Left lobe of liver (tissue), 2 donors: ENCODE data around the gene USP27X. TPM values are rescaled to one million over a fixed set of nuclear protein-coding genes. Genes with fewer than 3 reads are reported as not detected.

Source experiments
- ATAC-seq: fragments of 200-7000 bp; cut with Tn5 transposase; one replicate; pipeline ENCODE4 v1.9.1; 2020; ENCODE audit warnings: mild to moderate bottlenecking, moderate library complexity
- DNase-seq: peaks from one replicate; pipeline ENCODE4 v3.0.0-alpha.2; 2020; ENCODE audit warnings: low spot score
- total RNA-seq: library from RNA; stranded (reverse); gene quantifications from one replicate; pipeline ENCODE4 v1.2.1, GENCODE V29; 2021
- donor health status: DM: no; HTN: no; CAD: no; lungs with moderate emphysema.
- donor health status: DM: no; HTN: yes; CAD: no.

USP27X gene
- total RNA-seq, 1 donor from 2014 or later, result 0.91 TPM

GRCh38 chrX:49880668-49881067, 1.4 kb downstream of the USP27X start:
- DNase-seq (no peak), ATAC-seq (no peak)

GRCh38 chrX:49884290-49884862, 5.1 kb downstream of the USP27X start:
- ATAC-seq (peak; percentile 78), DNase-seq (peak; percentile 58)

- DNase-seq (no peak), ATAC-seq (no peak)
These were observed 13.3 kb downstream of the USP27X start for GRCh38 chrX:49892542-49892941.

GRCh38 chrX:49896951-49897350, 17.7 kb downstream of the USP27X start:
- ATAC-seq, result no peak
- DNase-seq, result no peak

DNA sequence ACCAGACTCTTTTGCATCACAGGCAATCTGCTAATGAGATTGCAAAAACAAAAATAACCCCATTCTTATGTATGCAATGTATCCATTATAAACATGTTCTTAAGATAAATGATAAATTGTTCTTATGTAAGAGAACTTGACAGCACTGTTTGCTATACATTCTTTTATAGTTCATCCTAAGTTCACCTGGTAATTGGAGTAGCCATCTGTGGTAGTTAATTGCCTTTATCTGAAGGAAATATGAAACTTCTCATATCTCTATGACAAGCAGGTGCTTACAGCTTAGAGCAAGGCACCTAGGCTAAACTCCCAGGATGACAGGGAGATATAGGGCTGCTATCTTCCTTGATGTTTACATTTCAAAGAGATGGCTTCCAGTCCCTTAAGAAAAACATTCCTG, 21.8 kb downstream of the USP27X start:
- ATAC-seq, result no peak
- no peak for DNase-seq

GRCh38 chrX:49910344-49910743, 31.1 kb downstream of the USP27X start:
- DNase-seq (no peak), ATAC-seq (no peak)

GRCh38 chrX:49912086-49912485, 32.8 kb downstream of the USP27X start:
- DNase-seq (no peak), ATAC-seq (no peak)

DNA sequence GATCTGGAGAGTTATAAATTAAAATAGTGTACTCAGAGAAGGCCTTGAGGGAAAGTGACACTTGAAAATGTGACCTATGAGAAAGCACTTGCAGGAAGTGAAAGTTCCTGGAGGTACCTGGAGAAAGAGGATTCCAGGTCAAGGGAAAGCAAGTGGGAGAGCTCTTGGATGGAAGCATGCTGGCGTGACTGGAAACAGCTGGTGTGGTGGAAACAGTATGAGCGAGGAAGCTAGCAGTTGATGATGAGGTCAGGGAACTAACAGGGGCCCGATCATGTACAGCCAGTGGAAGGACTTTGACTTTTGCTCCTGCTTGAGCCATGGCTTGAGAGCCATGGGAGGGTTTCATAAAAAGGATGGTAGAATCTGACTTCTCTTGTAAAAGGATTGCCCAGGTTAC, 33.6 kb downstream of the USP27X start:
- ATAC-seq (no peak), DNase-seq (no peak)

GRCh38 chrX:49915361-49916222, 36.3 kb downstream of the USP27X start:
- ATAC-seq (peak; percentile 91), DNase-seq (peak; percentile 44)

DNA sequence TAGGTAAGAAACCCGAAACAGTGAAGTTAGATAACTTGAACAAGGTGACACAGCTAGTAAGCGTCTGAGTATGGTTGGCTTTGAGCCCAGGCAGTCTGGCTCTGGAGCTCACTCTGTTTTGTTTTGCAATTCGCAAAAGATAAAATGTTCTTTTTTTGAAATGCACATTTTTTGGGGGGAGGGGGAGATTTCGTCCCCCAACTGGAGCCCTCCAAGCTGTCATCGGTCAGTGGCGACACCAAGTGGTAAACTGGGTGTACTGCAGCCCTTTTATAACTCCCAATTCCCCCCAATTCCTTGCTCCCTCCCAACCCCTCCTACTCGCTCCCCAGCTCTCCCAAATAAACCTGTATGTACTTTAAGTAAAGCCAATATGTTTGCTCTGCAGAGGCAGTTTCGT, 40.3 kb downstream of the USP27X start:
- peak; percentile 50 for DNase-seq
- ATAC-seq, result peak; percentile 32

GRCh38 chrX:49921109-49921508, 41.8 kb downstream of the USP27X start:
- no peak for ATAC-seq
- DNase-seq, result no peak

DNA sequence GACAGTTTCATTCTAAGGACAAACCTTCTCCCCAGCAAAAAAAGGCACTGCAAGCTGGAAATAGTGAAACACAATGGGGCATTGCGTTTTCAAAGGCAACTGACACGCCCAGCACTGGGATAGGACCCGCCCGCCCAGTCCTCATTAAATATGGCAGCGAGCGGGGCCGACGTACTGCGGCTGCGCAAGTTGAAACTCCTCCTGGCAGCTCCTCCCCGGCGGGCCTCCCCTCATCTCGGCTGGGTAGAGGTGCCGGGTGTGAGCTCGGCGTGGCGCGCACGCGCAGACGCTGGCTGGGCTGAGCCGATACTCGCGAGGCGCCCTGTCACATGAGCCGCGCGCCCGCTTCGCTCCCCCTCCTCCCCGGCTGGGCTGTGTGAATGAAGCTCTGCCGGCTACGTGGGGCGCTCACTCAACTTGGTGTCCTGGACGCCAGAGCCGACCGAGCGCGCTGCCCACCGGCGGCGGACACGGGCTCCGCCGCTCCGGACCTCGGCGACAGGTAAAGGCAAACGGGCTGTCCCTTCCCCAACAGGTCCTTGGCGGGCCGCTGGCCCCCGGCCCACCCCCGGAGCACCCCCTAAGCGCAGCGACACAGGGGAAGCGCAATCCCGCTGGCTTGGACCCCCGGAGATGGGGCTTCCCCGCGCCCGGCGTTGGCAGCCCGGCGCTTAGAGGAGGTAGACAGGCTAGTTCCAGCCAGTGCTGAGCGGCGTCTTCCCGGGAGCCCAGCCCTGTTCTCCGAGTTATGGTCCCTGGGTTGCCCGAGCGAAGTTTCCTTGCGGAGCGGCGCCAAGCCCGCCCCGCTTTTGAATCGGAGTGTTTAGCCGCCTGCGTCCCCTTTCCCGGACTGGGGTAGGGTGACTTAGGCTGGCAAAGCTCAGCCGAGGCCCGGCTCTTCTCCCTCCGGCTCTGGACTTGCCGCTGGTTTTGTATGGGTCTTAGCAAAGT, 43.3 kb downstream of the USP27X start, which contains the start of gene CLCN5:
TSS of gene CLCN5 (plus strand) at position 306 of the 951 bp plus-strand sequence. CDS start 2,703 bp downstream, outside the sequence.
- peak; percentile 95 for DNase-seq
- ATAC-seq, result peak; percentile 94

DNA sequence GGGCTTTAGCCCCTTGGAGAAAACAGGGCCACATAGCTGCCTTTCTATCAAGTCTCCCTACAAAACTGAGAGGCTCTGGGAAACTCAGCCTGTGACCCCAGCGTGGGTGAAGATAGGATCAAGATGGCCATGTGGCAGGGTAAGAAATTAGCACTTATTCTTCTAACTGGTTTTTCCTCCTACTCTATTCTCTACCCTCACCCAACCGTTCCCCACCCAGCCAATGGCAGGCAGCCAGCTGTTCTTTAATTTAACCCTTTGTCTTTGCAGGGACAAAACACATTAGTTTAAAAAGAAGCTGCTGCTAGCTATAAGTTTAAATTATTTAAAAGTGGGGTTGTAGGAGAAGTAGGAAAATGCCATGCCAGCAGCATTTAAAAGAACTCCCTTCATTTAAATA, 45.9 kb downstream of the USP27X start:
- DNase-seq, result no peak
- ATAC-seq, result no peak

- DNase-seq (no peak), ATAC-seq (no peak)
These were observed 50.8 kb downstream of the USP27X start for GRCh38 chrX:49930039-49930438.

Other genes with a start within 250 kb of the USP27X start
- gene PAGE1, start 183.5 kb upstream of the USP27X start, total RNA-seq, result not detected
- not detected for gene PAGE4, start 50.2 kb upstream of the USP27X start, total RNA-seq
- gene CLCN5, start 43.1 kb downstream of the USP27X start, total RNA-seq, result 24.8 TPM